ENCODE data around the gene ARHGAP21.

The ARHGAP21 gene

GRCh38 chr10:24597961-24598360 lies 125.7 kb downstream of the ARHGAP21 start:
- Histone ChIP-seq H3K4me1 (ENCODE audit: control extremely low read depth in 1 of 4, control insufficient read depth in 4 of 4, insufficient read depth in 4 of 4, low read length in 3 of 4) (no peaks in the 10 kb centered on the region), H3K4me3 (ENCODE audit: control insufficient read depth in 1 of 7, extremely low read depth in 1 of 7, insufficient read depth in 4 of 7, low read depth in 2 of 7, low read length in 6 of 7) (no peak overlapping the region), H3K9me3 (ENCODE audit: control extremely low read depth in 1 of 5, control insufficient read depth in 4 of 5, insufficient read depth in 2 of 5, low read depth in 1 of 5, low read length in 4 of 5) (no peaks in the 10 kb centered on the region), H3K27me3 (replicated peaks in 2 of 5; ENCODE audit: control insufficient read depth in 4 of 5, insufficient read depth in 5 of 5, low read length in 4 of 5) (no peaks in the 10 kb centered on the region), H3K27ac (ENCODE audit: insufficient read depth in 1 of 2, low read depth in 1 of 2, low read length in 2 of 2, poor library complexity in 1 of 2, severe bottlenecking in 2 of 2) (no peak overlapping the region), H3K36me3 (ENCODE audit: control insufficient read depth in 4 of 4, insufficient read depth in 4 of 4, low read length in 3 of 4) (peaks cover 12 to 49% (median 27%) of the 10 kb centered on the region in 4 experiments)
- no peak for DNase-seq
- ChIA-PET POLR2A (no interaction called here), CTCF (interaction anchor here (1.5 kb wide), 1 partner anchor 78 kb away, joined by 3 read pairs; no protein-coding TSS in a partner anchor)
- 100% methylated on average over 2 of the region's 3 CpGs for WGBS (ENCODE audit: insufficient coverage)

GRCh38 chr10:24597426-24597825 lies 126.3 kb downstream of the ARHGAP21 start:
- ChIA-PET CTCF (no interaction called here), POLR2A (no interaction called here)
- Histone ChIP-seq H3K4me1 (ENCODE audit: control extremely low read depth in 1 of 4, control insufficient read depth in 4 of 4, insufficient read depth in 4 of 4, low read length in 3 of 4) (no peaks in the 10 kb centered on the region), H3K27ac (ENCODE audit: insufficient read depth in 1 of 2, low read depth in 1 of 2, low read length in 2 of 2, poor library complexity in 1 of 2, severe bottlenecking in 2 of 2) (no peak overlapping the region), H3K9me3 (ENCODE audit: control extremely low read depth in 1 of 5, control insufficient read depth in 4 of 5, insufficient read depth in 2 of 5, low read depth in 1 of 5, low read length in 4 of 5) (no peaks in the 10 kb centered on the region), H3K4me3 (ENCODE audit: control insufficient read depth in 1 of 7, extremely low read depth in 1 of 7, insufficient read depth in 4 of 7, low read depth in 2 of 7, low read length in 6 of 7) (no peak overlapping the region), H3K27me3 (replicated peaks in 2 of 5; ENCODE audit: control insufficient read depth in 4 of 5, insufficient read depth in 5 of 5, low read length in 4 of 5) (no peaks in the 10 kb centered on the region), H3K36me3 (ENCODE audit: control insufficient read depth in 4 of 4, insufficient read depth in 4 of 4, low read length in 3 of 4) (peaks cover 11 to 51% (median 27%) of the 10 kb centered on the region in 4 experiments)
- no peak for DNase-seq
- WGBS (ENCODE audit: insufficient coverage): 100% methylated on average over 2 of the region's 7 CpGs

GRCh38 chr10:24596217-24596930 lies 127.3 kb downstream of the ARHGAP21 start:
- Histone ChIP-seq H3K27ac (ENCODE audit: insufficient read depth in 1 of 2, low read depth in 1 of 2, low read length in 2 of 2, poor library complexity in 1 of 2, severe bottlenecking in 2 of 2) (no peak overlapping the region), H3K27me3 (replicated peaks in 2 of 5; ENCODE audit: control insufficient read depth in 4 of 5, insufficient read depth in 5 of 5, low read length in 4 of 5) (no peaks in the 10 kb centered on the region), H3K4me1 (ENCODE audit: control extremely low read depth in 1 of 4, control insufficient read depth in 4 of 4, insufficient read depth in 4 of 4, low read length in 3 of 4) (no peaks in the 10 kb centered on the region), H3K36me3 (ENCODE audit: control insufficient read depth in 4 of 4, insufficient read depth in 4 of 4, low read length in 3 of 4) (peaks cover 14 to 58% (median 33%) of the 10 kb centered on the region in 4 experiments), H3K4me3 (ENCODE audit: control insufficient read depth in 1 of 7, extremely low read depth in 1 of 7, insufficient read depth in 4 of 7, low read depth in 2 of 7, low read length in 6 of 7) (no peak overlapping the region), H3K9me3 (ENCODE audit: control extremely low read depth in 1 of 5, control insufficient read depth in 4 of 5, insufficient read depth in 2 of 5, low read depth in 1 of 5, low read length in 4 of 5) (no peaks in the 10 kb centered on the region)
- WGBS (ENCODE audit: insufficient coverage): 100% methylated on average over 3 of the region's 11 CpGs
- ChIA-PET POLR2A (no interaction called here), CTCF (no interaction called here)
- no peak for DNase-seq

- Histone ChIP-seq H3K27ac (ENCODE audit: insufficient read depth in 1 of 2, low read depth in 1 of 2, low read length in 2 of 2, poor library complexity in 1 of 2, severe bottlenecking in 2 of 2) (no peak overlapping the region), H3K36me3 (ENCODE audit: control insufficient read depth in 4 of 4, insufficient read depth in 4 of 4, low read length in 3 of 4) (peaks cover 19 to 44% (median 28%) of the 10 kb centered on the region in 4 experiments), H3K27me3 (replicated peaks in 2 of 5; ENCODE audit: control insufficient read depth in 4 of 5, insufficient read depth in 5 of 5, low read length in 4 of 5) (no peaks in the 10 kb centered on the region), H3K4me1 (ENCODE audit: control extremely low read depth in 1 of 4, control insufficient read depth in 4 of 4, insufficient read depth in 4 of 4, low read length in 3 of 4) (no peaks in the 10 kb centered on the region), H3K9me3 (ENCODE audit: control extremely low read depth in 1 of 5, control insufficient read depth in 4 of 5, insufficient read depth in 2 of 5, low read depth in 1 of 5, low read length in 4 of 5) (no peaks in the 10 kb centered on the region), H3K4me3 (ENCODE audit: control insufficient read depth in 1 of 7, extremely low read depth in 1 of 7, insufficient read depth in 4 of 7, low read depth in 2 of 7, low read length in 6 of 7) (no peak overlapping the region)
- no peak for DNase-seq
- ChIA-PET CTCF (no interaction called here), POLR2A (no interaction called here)
These were observed 132.8 kb downstream of the ARHGAP21 start for GRCh38 chr10:24590697-24591457.

GRCh38 chr10:24589265-24589664 lies 134.4 kb downstream of the ARHGAP21 start:
- H3K4me1 ChIP-seq (ENCODE audit: control extremely low read depth in 1 of 4, control insufficient read depth in 4 of 4, insufficient read depth in 4 of 4, low read length in 3 of 4): no peaks in the 10 kb centered on the region
- no peaks in the 10 kb centered on the region for H3K9me3 ChIP-seq (ENCODE audit: control extremely low read depth in 1 of 5, control insufficient read depth in 4 of 5, insufficient read depth in 2 of 5, low read depth in 1 of 5, low read length in 4 of 5)
- 86% methylated on average over 1 of the region's 2 CpGs for WGBS (ENCODE audit: insufficient coverage)
- no peak overlapping the region for H3K4me3 ChIP-seq (ENCODE audit: control insufficient read depth in 1 of 7, extremely low read depth in 1 of 7, insufficient read depth in 4 of 7, low read depth in 2 of 7, low read length in 6 of 7)
- H3K27me3 ChIP-seq (replicated peaks in 2 of 5; ENCODE audit: control insufficient read depth in 4 of 5, insufficient read depth in 5 of 5, low read length in 4 of 5): no peaks in the 10 kb centered on the region
- peaks cover 16 to 35% (median 28%) of the 10 kb centered on the region in 4 experiments for H3K36me3 ChIP-seq (ENCODE audit: control insufficient read depth in 4 of 4, insufficient read depth in 4 of 4, low read length in 3 of 4)
- POLR2A ChIA-PET: no interaction called here
- no peak for DNase-seq
- CTCF ChIA-PET: no interaction called here
- no peak overlapping the region for H3K27ac ChIP-seq (ENCODE audit: insufficient read depth in 1 of 2, low read depth in 1 of 2, low read length in 2 of 2, poor library complexity in 1 of 2, severe bottlenecking in 2 of 2)

DNA sequence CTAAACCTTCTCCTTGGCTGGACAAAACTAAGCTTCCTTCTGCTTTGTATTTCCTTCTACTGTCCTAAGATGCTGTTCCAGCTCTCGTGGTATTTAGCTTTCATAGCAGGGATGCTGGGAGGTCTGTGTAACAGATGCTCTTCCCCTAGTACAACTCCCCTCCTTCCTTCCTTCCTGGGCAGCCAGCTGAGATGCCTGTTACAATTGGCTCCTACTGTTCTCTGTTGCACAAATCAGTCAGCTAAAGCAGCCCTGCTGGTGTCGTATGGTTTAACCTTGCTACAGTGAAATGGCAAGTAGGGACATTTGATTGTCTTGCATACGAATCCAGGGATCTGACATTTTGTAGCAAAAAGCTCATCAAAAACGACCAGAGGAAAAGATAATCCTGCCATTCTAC lies 143.8 kb downstream of the ARHGAP21 start:
- no peak for DNase-seq
- Histone ChIP-seq H3K27ac (ENCODE audit: insufficient read depth in 1 of 2, low read depth in 1 of 2, low read length in 2 of 2, poor library complexity in 1 of 2, severe bottlenecking in 2 of 2) (no peak overlapping the region), H3K9me3 (ENCODE audit: control extremely low read depth in 1 of 5, control insufficient read depth in 4 of 5, insufficient read depth in 2 of 5, low read depth in 1 of 5, low read length in 4 of 5) (no peaks in the 10 kb centered on the region), H3K4me1 (ENCODE audit: control extremely low read depth in 1 of 4, control insufficient read depth in 4 of 4, insufficient read depth in 4 of 4, low read length in 3 of 4) (no peaks in the 10 kb centered on the region), H3K27me3 (replicated peaks in 2 of 5; ENCODE audit: control insufficient read depth in 4 of 5, insufficient read depth in 5 of 5, low read length in 4 of 5) (peaks cover 0 to under 1% (median 0%) of the 10 kb centered on the region in 5 experiments), H3K4me3 (ENCODE audit: control insufficient read depth in 1 of 7, extremely low read depth in 1 of 7, insufficient read depth in 4 of 7, low read depth in 2 of 7, low read length in 6 of 7) (no peak overlapping the region), H3K36me3 (ENCODE audit: control insufficient read depth in 4 of 4, insufficient read depth in 4 of 4, low read length in 3 of 4) (no peaks in the 10 kb centered on the region)
- WGBS (ENCODE audit: insufficient coverage): 90% methylated on average over 2 of the region's 4 CpGs
- CTCF ChIA-PET: no interaction called here
- POLR2A ChIA-PET: interaction anchor here (0.7 kb wide), 1 partner anchor 1575 kb away, joined by 3 read pairs; no protein-coding TSS in a partner anchor

DNA sequence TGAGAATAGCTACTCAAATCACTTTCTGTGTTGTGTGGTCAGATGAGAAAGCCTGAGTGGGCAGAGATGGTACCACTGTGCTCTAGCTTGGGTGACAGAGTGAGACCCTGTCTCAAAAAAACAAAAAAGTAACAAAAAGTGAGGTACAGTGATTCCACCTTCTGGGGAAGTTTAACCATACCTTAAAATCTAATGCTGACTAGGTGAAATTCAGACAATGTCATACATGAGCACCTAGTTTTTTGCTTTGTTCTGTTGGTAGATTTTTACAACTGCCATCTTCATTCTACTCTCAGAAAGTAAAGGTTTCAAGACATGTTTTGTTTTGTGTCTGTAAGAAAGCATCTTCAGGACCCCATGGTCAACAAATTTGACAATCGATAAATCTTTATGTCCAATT lies 144.2 kb downstream of the ARHGAP21 start:
- CTCF ChIA-PET: no interaction called here
- no peak overlapping the region for H3K27ac ChIP-seq (ENCODE audit: insufficient read depth in 1 of 2, low read depth in 1 of 2, low read length in 2 of 2, poor library complexity in 1 of 2, severe bottlenecking in 2 of 2)

More for the DNA sequence above, 144.2 kb downstream of the ARHGAP21 start:
- no peaks in the 10 kb centered on the region for H3K9me3 ChIP-seq (ENCODE audit: control extremely low read depth in 1 of 5, control insufficient read depth in 4 of 5, insufficient read depth in 2 of 5, low read depth in 1 of 5, low read length in 4 of 5)
- DNase-seq: no peak
- no peak overlapping the region for H3K4me3 ChIP-seq (ENCODE audit: control insufficient read depth in 1 of 7, extremely low read depth in 1 of 7, insufficient read depth in 4 of 7, low read depth in 2 of 7, low read length in 6 of 7)
- no peaks in the 10 kb centered on the region for H3K36me3 ChIP-seq (ENCODE audit: control insufficient read depth in 4 of 4, insufficient read depth in 4 of 4, low read length in 3 of 4)
- WGBS (ENCODE audit: insufficient coverage): no CpG with 5 or more reads among the region's 1 CpG
- H3K27me3 ChIP-seq (replicated peaks in 2 of 5; ENCODE audit: control insufficient read depth in 4 of 5, insufficient read depth in 5 of 5, low read length in 4 of 5): peaks cover 0 to 2% (median 0%) of the 10 kb centered on the region in 5 experiments
- H3K4me1 ChIP-seq (ENCODE audit: control extremely low read depth in 1 of 4, control insufficient read depth in 4 of 4, insufficient read depth in 4 of 4, low read length in 3 of 4): no peaks in the 10 kb centered on the region
- POLR2A ChIA-PET: interaction anchor here (0.7 kb wide), 1 partner anchor 1574 kb away, joined by 3 read pairs; no protein-coding TSS in a partner anchor
